HCT116 (cell line): ENCODE results near the gene VAV1. TPM values are rescaled to one million over a fixed set of nuclear protein-coding genes. Genes with fewer than 3 reads are reported as not detected.

ENCODE experiments used
- ATAC-seq: fragments of 200-7000 bp; cut with Tn5 transposase; 2 replicates; pipeline ENCODE4 v1.9.1; 2020; ENCODE audit warnings: mild to moderate bottlenecking, moderate library complexity
- BruUV-seq: library from RNA; stranded (reverse); fragments of 400-500 nt; replicated peaks from 2 replicates; lab custom pipeline; 2021; lab: Mats Ljungman, UMichigan
- CTCF ChIA-PET: fragments of 300-600 bp; sonication (Branson Sonifier 250); formaldehyde crosslinking; loops from one replicate; lab custom pipeline; 2021; ENCODE audit warnings: antibody characterized with exemption; lab: Charles Lee
- POLR2A ChIA-PET: fragments of 300-600, 350-600 bp; sonication (Branson Sonifier 250); formaldehyde crosslinking; loops from one replicate; lab custom pipeline; 2021; ENCODE audit warnings: antibody characterized with exemption; lab: Charles Lee
- RAD21 ChIA-PET, 2 experiments: fragments of 300-600 bp; sonication (Branson Sonifier 250); formaldehyde crosslinking; loops; one replicate each; lab custom pipeline; 2023; ENCODE audit warnings: low total read pairs in 2 of 2; ENCODE audit not compliant: uncharacterized antibody in 2 of 2, unreplicated experiment in 2 of 2, low non-redundant PET in 1 of 2; lab: Charles Lee
- DNase-seq: peaks from one replicate; pipeline ENCODE4 v3.0.0-alpha.2; 2010; ENCODE audit warnings: low read depth, low spot score
- H2AFZ ChIP-seq: fragments of 200-600 bp; shearing (Covaris generic), sonication (generic); 2 replicates; pipeline ENCODE4 v1.6.1; 2017; ENCODE audit warnings: low read depth, mixed run types, mixed read lengths, antibody characterized with exemption, low read length; ENCODE audit not compliant: poor library complexity, severe bottlenecking
- H3K27ac ChIP-seq: 2 replicates; pipeline ENCODE4 v1.5.1; 2012; ENCODE audit warnings: low read depth, low read length
- H3K27me3 ChIP-seq: fragments of 200-600 bp; sonication (generic); 2 replicates; pipeline ENCODE4 v1.6.1; 2016; ENCODE audit warnings: mixed run types, low read length, mixed read lengths; ENCODE audit not compliant: insufficient read depth
- H3K36me3 ChIP-seq, 2 experiments: fragments of 200-500 bp in 1 of 2; fragments of 200-600 bp in 1 of 2; sonication (Bioruptor generic) in 1 of 2; sonication (generic) in 1 of 2; 2 replicates each; pipeline versions ENCODE4 v1.5.1 to v1.6.1; 2014 to 2016; ENCODE audit warnings: low read length in 2 of 2, inconsistent platforms in 1 of 2, mixed read lengths in 1 of 2, mixed run types in 1 of 2; ENCODE audit not compliant: insufficient read depth in 2 of 2, control insufficient read depth in 1 of 2
- H3K4me1 ChIP-seq, 2 experiments: fragments of 200-600 bp in 1 of 2; sonication (generic) in 1 of 2; 2 replicates each; pipeline versions ENCODE4 v1.5.1 to v1.6.1; 2012 to 2017; ENCODE audit warnings: low read length in 2 of 2, inconsistent platforms in 1 of 2, mild to moderate bottlenecking in 1 of 2, mixed read lengths in 1 of 2, mixed run types in 1 of 2, moderate library complexity in 1 of 2; ENCODE audit not compliant: insufficient read depth in 2 of 2, control insufficient read depth in 1 of 2
- H3K4me2 ChIP-seq: fragments of 200-600 bp; sonication (generic); 2 replicates; pipeline ENCODE4 v1.6.1; 2017; ENCODE audit warnings: mixed run types, low read length, mixed read lengths
- H3K4me3 ChIP-seq, 2 experiments: fragments of 200-600 bp in 1 of 2; sonication (generic) in 1 of 2; replicated peaks in 1 of 2; 2 replicates each; pipeline ENCODE4 v1.5.1; 2011 to 2016; ENCODE audit warnings: low read length in 2 of 2, control low read depth in 1 of 2, low read depth in 1 of 2, mild to moderate bottlenecking in 1 of 2, mixed read lengths in 1 of 2, mixed run types in 1 of 2
- H3K79me2 ChIP-seq: fragments of 200-600 bp; sonication (generic); 2 replicates; pipeline ENCODE4 v1.6.1; 2017; ENCODE audit warnings: mild to moderate bottlenecking, mixed run types, low read length, moderate library complexity, mixed read lengths; ENCODE audit not compliant: insufficient read depth
- H3K9ac ChIP-seq: fragments of 200-600 bp; sonication (generic); 2 replicates; pipeline ENCODE4 v1.6.1; 2016; ENCODE audit warnings: low read length, mixed read lengths
- H3K9me2 ChIP-seq: fragments of 200-600 bp; sonication (generic), shearing (Covaris generic); 2 replicates; pipeline ENCODE4 v1.6.1; 2017; ENCODE audit warnings: mixed run types, mild to moderate bottlenecking, moderate library complexity; ENCODE audit not compliant: insufficient read depth
- H3K9me3 ChIP-seq, 2 experiments: fragments of 200-500 bp in 1 of 2; fragments of 200-600 bp in 1 of 2; sonication (Bioruptor generic) in 1 of 2; sonication (generic) in 1 of 2; 2 replicates each; pipeline ENCODE4 v1.6.1; 2014 to 2017; ENCODE audit warnings: low read length in 2 of 2, mixed read lengths in 2 of 2, inconsistent platforms in 1 of 2, low read depth in 1 of 2, mild to moderate bottlenecking in 1 of 2, mixed run types in 1 of 2, moderate library complexity in 1 of 2; ENCODE audit not compliant: control insufficient read depth in 1 of 2, insufficient read depth in 1 of 2
- H4K20me1 ChIP-seq: fragments of 200-600 bp; sonication (generic), shearing (Covaris generic); 2 replicates; pipeline ENCODE4 v1.6.1; 2017; ENCODE audit warnings: mixed run types, mild to moderate bottlenecking, moderate library complexity; ENCODE audit not compliant: insufficient read depth
- ATF3 ChIP-seq: IDR thresholded peaks from 2 replicates; pipeline ENCODE4 v1.6.1; 2012
- CEBPB ChIP-seq: IDR thresholded peaks from 2 replicates; pipeline ENCODE4 v1.6.1; 2012; ENCODE audit warnings: low read depth
- CTCF ChIP-seq, 3 experiments: fragments of 200-600 bp in 1 of 3; sonication (generic) in 1 of 3; IDR thresholded peaks in 2 of 3; conservative IDR thresholded peaks in 1 of 3; 2 replicates each; pipeline ENCODE4 v1.5.1; 2012 to 2017; ENCODE audit warnings: low read depth in 2 of 3, low read length in 2 of 3, antibody characterized with exemption in 1 of 3, borderline replicate concordance in 1 of 3, control low read depth in 1 of 3, mild to moderate bottlenecking in 1 of 3, mixed read lengths in 1 of 3, mixed run types in 1 of 3, moderate library complexity in 1 of 3; ENCODE audit not compliant: insufficient read depth in 1 of 3
- EGR1 ChIP-seq: IDR thresholded peaks from 2 replicates; pipeline ENCODE4 v1.6.1; 2012; ENCODE audit warnings: low read depth
- EZH2 ChIP-seq: fragments of 200-600 bp; sonication (generic); IDR thresholded peaks from 2 replicates; pipeline ENCODE4 v1.6.1; 2017; ENCODE audit warnings: antibody characterized with exemption, mixed run types
- EZH2phosphoT487 ChIP-seq: fragments of 200-600 bp; IDR thresholded peaks from 2 replicates; pipeline ENCODE4 v1.6.1; 2018; ENCODE audit warnings: antibody characterized with exemption, borderline replicate concordance
- FOSL1 ChIP-seq: IDR thresholded peaks from 2 replicates; pipeline ENCODE4 v1.6.1; 2012; ENCODE audit warnings: low read depth
- JUND ChIP-seq: IDR thresholded peaks from 2 replicates; pipeline ENCODE4 v1.6.1; 2012
- POLR2AphosphoS5 ChIP-seq: IDR thresholded peaks from 2 replicates; pipeline ENCODE4 v1.6.1; 2011; ENCODE audit warnings: mild to moderate bottlenecking, low read depth, low read length, moderate library complexity
- RAD21 ChIP-seq: IDR thresholded peaks from 2 replicates; pipeline ENCODE4 v1.6.1; 2012; ENCODE audit warnings: low read depth, mild to moderate bottlenecking
- TCF7L2 ChIP-seq: IDR thresholded peaks from 2 replicates; pipeline ENCODE4 v1.7.0; 2011; ENCODE audit warnings: borderline replicate concordance, inconsistent platforms; ENCODE audit not compliant: insufficient read depth, insufficient read length; ENCODE audit errors: extremely low read depth
- ZBTB33 ChIP-seq: IDR thresholded peaks from 2 replicates; pipeline ENCODE4 v1.6.1; 2011; ENCODE audit warnings: mild to moderate bottlenecking, low read length, moderate library complexity; ENCODE audit not compliant: insufficient replicate concordance; ENCODE audit errors: extremely low read depth
- ZFX ChIP-seq: fragments of 450-650 bp; IDR thresholded peaks from 2 replicates; pipeline ENCODE4 v1.6.1; 2017
- ZNF274 ChIP-seq: fragments of 200-500 bp; sonication (Bioruptor generic); IDR thresholded peaks from 2 replicates; pipeline ENCODE4 v1.6.1; 2014; ENCODE audit warnings: mild to moderate bottlenecking, low read depth, low read length, inconsistent platforms
- intact Hi-C: fragments of 100-400 bp; cut with micrococcal nuclease; formaldehyde crosslinking; loops from 2 replicates; pipeline ENCODE4 v1.10.0; 2022
- total RNA-seq: library from RNA; stranded (reverse); gene quantifications from one replicate; pipeline ENCODE4 v1.2.1, GENCODE V29; 2021; ENCODE audit not compliant: unreplicated experiment
- TF ChIP-seq, protein P1 (sequence below): IDR thresholded peaks from 2 replicates; pipeline ENCODE4 v1.6.1; 2012; ENCODE audit warnings: low read depth

The VAV1 gene
- total RNA-seq, 1 experiment from 2014 or later: 20.6 TPM

GRCh38 chr19:6725513-6726231 is 46.8 kb upstream of the VAV1 start:
- no peak for DNase-seq
- Histone ChIP-seq H3K27ac (no peak overlapping the region), H4K20me1 (no peaks in the 10 kb centered on the region), H3K9me2 (no peaks in the 10 kb centered on the region), H2AFZ (no peak overlapping the region), H3K27me3 (no peaks in the 10 kb centered on the region), H3K4me1 (peaks cover 13 to 23% of the 10 kb centered on the region in 2 experiments; a peak in 3 of 4 replicates), H3K79me2 (no peaks in the 10 kb centered on the region), H3K36me3 (no peaks in the 10 kb centered on the region), H3K4me2 (no peak overlapping the region), H3K9ac (no peak overlapping the region), H3K9me3 (no peaks in the 10 kb centered on the region), H3K4me3 (no peak overlapping the region)
- intact Hi-C loops: no loop called here
- ChIA-PET POLR2A (no interaction called here), RAD21 (no interaction called here), CTCF (interaction anchor here (1.0 kb wide), 1 partner anchor 12 kb away, joined by 3 read pairs; the partner anchor contains the start of gene GPR108)
- no TSS peak for BruUV-seq
- no peak for ATAC-seq
- TF ChIP-seq EGR1 (no peak), ATF3 (no peak), ZBTB33 (no peak), CTCF (IDR thresholded peaks at IDR 0.05 in 2 of 3, conservative IDR thresholded peaks at IDR 0.05 in 1 of 3; ENCODE audit: borderline replicate concordance in 1 of 3, insufficient read depth in 1 of 3, low read depth in 2 of 3, low read length in 2 of 3) (no peak), RAD21 (no peak), FOSL1 (no peak), TCF7L2 (no peak), ZFX (no peak), EZH2 (no peak), POLR2AphosphoS5 (no peak), ZNF274 (no peak), JUND (no peak), EZH2phosphoT487 (no peak), CEBPB (no peak)
- TF ChIP-seq, protein P1, sequence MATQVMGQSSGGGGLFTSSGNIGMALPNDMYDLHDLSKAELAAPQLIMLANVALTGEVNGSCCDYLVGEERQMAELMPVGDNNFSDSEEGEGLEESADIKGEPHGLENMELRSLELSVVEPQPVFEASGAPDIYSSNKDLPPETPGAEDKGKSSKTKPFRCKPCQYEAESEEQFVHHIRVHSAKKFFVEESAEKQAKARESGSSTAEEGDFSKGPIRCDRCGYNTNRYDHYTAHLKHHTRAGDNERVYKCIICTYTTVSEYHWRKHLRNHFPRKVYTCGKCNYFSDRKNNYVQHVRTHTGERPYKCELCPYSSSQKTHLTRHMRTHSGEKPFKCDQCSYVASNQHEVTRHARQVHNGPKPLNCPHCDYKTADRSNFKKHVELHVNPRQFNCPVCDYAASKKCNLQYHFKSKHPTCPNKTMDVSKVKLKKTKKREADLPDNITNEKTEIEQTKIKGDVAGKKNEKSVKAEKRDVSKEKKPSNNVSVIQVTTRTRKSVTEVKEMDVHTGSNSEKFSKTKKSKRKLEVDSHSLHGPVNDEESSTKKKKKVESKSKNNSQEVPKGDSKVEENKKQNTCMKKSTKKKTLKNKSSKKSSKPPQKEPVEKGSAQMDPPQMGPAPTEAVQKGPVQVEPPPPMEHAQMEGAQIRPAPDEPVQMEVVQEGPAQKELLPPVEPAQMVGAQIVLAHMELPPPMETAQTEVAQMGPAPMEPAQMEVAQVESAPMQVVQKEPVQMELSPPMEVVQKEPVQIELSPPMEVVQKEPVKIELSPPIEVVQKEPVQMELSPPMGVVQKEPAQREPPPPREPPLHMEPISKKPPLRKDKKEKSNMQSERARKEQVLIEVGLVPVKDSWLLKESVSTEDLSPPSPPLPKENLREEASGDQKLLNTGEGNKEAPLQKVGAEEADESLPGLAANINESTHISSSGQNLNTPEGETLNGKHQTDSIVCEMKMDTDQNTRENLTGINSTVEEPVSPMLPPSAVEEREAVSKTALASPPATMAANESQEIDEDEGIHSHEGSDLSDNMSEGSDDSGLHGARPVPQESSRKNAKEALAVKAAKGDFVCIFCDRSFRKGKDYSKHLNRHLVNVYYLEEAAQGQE: no peak
